Stimulated activated CD8-positive, alpha-beta memory T cell treated with anti-CD3 and anti-CD28 coated beads, Interleukin-4, amount 100 ng/mL, for 24 hours (primary cell): ENCODE measurements around the gene PRICKLE4.

Experiments used
- DNase-seq: peaks from one replicate; pipeline ENCODE4 v3.0.0-alpha.2; 2020; ENCODE audit warnings: low read depth

Gene PRICKLE4

GRCh38 chr6:41771058-41771983, 9.3 kb upstream of the PRICKLE4 start:
- no peak for DNase-seq

DNA sequence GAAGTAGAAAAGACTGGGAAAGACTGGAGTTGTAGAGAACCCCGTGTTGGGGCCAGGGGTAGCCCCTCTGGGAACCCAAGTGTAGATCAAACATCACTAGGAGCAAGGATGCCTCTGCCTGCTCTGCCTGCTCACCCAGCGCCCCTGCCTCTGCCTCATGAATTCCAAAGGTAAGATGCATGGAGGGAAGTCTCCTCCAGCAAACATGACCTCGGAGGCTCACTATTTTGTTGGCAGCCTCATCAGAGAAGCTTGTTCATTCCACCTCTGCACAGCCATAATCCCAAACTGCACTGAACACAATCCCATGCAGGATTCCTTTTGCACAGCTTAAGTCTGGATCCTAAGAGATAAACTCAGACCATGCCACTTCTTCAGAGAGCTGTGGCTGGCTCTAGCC, 5.7 kb upstream of the PRICKLE4 start:
- DNase-seq, result no peak

DNA sequence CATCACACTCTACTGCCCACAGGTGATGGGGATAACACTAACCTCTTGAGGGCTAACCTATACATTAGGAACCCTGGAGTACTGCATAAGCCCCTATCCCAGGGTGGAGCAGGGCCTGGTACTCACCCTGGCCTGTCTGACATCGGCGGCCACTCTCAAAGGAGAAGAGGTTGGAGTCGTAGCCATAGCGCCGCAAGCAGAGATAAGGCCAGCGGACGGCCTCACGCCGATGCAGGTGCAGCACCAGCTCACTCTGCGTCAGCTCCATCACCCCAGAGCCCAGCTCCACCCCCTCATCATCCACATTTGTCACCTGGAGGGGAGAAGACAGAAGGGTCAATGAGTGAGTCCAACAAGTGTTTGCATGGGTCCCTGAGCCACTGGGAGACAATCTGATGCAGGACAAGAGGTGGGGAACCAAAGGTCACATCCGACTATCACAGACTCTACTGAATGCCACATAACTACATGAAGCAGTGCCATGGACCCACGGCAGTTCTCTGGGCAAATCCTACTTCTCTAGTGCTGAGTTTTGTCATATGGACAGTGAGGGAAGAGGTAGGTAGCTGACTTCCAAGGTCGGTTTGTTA, 5.2 kb upstream of the PRICKLE4 start:
- DNase-seq, result no peak

- DNase-seq, result no peak
Observed at GRCh38 chr6:41777551-41778285, 2.9 kb upstream of the PRICKLE4 start.

DNA sequence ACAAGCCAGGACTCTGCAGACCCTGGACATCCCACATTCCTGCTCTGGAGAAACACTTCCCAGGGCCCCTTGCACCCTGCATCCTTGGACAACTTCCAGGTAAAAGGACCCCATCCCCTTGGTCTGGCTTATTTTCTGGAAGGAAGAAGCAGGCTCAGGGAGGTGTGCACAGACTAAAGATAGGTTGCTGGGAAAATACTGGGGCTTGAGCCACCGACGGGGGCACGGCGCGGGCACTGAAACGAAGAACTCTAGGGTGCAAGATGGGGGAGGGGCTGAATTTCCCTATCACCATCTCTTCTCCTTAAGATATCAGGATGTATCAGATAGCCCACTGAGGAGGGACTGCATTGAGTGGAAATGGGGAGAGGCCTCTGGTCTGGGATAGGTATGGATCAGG, 1.7 kb upstream of the PRICKLE4 start:
- DNase-seq, result no peak

DNA sequence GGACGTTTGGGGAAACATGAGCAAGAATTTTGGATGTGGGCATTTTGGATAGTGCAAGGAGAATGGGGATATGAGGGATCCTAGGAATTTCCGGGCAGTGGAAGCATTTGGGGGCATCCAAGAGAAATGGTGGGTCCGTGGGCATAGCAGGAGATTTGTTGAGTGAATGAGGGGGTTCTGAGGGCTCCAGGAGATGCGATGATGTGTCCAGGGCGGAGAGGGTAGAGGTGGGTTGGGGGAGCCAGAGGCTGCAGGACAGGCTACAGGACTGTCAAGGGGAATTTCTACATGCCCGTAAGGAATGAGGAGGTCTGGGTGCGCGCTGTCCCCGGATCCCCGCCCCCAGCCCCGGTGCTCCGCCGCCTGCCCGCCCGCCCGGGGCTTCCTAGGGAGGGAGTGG, 1.2 kb upstream of the PRICKLE4 start:
- DNase-seq, result no peak

GRCh38 chr6:41779788-41780550, 613 bp upstream of the PRICKLE4 start, which contains the start of gene FRS3:
FRS3 (minus strand) TSS chr6:41779900; CDS start chr6:41776987, 2,913 bp downstream.
- DNase-seq, result peak; percentile 99

- DNase-seq, result no peak
Observed at GRCh38 chr6:41781366-41781730, 766 bp downstream of the PRICKLE4 start.

- DNase-seq, result no peak
Observed at GRCh38 chr6:41783106-41783780, 2.7 kb downstream of the PRICKLE4 start.

GRCh38 chr6:41784581-41785171, 4.1 kb downstream of the PRICKLE4 start:
- DNase-seq, result no peak

DNA sequence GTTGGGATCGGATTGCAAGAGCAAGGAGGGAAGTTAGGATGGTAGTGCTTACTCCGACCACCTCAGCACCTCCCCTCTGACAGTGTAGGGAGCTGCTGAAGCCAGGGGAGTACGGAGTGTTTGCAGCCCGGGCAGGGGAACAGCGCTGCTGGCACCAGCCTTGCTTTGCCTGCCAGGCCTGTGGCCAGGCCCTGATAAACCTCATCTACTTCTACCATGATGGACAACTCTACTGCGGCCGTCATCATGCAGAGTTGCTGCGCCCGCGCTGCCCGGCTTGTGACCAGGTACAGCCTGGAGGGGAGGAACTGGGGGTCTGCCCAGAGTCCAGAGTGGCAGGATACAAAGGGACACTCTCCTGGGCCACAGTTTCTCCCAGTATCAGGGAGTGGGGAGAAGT, 4.7 kb downstream of the PRICKLE4 start:
- DNase-seq, result no peak

GRCh38 chr6:41785689-41786450, 5.3 kb downstream of the PRICKLE4 start:
- DNase-seq, result no peak

DNA sequence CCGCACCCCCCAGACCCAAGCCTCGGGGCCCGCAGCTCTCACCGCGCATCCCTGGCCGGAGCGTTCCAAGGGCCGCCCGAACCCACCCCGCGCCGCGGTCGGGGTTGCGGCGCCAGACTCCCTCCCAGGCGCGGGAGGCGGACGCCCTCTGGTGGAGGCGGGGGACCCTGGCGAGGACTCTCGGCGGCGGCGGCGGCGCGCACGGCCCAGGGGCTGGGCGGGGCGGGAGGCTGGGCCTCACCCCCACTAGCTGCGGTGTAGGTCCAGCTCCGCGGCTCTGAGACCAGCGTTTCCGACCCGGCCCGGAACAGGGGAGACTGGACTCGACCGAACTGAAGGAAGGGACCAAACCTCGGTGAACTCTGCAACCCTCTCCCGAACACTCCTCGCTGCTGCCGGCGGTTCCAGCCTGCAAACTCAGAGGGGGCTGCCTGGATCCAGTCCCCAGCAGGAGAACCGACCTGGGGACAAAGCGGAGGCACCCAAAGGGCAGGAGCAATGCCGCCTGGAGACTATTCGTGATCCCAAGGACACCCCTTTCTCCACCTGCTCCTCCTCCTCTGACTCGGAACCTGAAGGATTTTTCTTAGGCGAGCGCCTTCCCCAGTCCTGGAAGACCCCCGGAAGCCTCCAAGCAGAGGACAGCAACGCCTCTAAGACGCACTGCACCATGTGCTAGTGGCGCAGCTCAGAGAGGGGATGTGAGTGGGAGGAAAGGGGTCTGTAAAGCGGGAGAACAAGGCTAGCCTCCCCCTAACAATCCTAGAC, 6.1 kb downstream of the PRICKLE4 start:
- DNase-seq, result peak; percentile 85

DNA sequence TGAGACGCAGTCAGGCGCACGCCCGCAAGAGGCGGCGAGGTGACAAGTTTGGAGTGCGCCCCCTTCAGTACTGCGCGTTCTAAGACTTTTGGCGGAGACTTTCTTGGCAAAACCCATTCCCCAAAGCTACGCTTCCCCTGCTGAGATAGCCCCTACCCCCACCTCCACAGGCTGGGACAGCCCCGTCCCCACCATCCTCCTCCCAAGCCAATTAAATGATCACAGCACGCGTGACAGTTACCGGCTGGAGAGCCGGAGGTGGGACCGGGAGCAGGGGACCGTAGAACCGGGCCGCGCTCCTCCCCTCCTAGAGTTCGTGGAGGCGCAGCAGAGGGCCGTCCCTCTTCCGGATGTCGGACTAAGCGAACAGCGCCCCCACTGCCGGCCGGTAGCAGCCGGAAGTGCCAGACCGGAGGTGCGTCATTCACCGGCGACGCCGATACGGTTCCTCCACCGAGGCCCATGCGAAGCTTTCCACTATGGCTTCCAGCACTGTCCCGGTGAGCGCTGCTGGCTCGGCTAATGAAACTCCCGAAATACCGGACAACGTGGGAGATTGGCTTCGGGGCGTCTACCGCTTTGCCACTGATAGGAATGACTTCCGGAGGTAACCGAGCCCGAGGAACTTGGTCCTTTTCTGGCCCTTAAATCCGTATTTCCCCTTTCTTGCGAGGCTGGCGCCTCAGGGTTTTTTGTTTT, 6.8 kb downstream of the PRICKLE4 start, which contains the start of gene TOMM6:
TOMM6 (plus strand) TSS at position 476 of the 699 bp plus-strand sequence; CDS start at position 480, 4 bp downstream.
- peak; percentile 92 for DNase-seq

- no peak for DNase-seq
Observed at GRCh38 chr6:41789390-41789724, 8.8 kb downstream of the PRICKLE4 start.

GRCh38 chr6:41790045-41790444, 9.5 kb downstream of the PRICKLE4 start:
- no peak for DNase-seq

GRCh38 chr6:41791305-41791704, 10.7 kb downstream of the PRICKLE4 start:
- no peak for DNase-seq

DNA sequence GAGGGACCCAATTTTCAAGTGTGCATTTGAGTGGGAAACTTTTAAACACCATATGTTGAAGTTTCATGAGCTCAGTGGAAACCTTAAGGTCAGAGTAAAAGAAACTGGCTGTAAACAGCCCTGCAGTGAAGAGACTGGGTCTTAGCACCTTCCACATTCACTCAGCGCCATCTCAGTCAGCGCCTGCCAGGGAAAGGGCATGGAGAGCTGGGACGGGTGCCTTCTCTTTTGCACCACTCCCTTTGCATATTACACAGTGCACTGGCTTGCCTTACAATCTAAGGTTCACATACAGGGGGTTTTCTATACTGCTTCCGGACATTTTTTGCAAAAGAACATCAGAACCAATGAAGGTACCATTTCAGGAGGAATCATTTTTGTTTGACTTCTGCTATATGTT, 11.4 kb downstream of the PRICKLE4 start:
- no peak for DNase-seq

GRCh38 chr6:41796474-41796873, 15.9 kb downstream of the PRICKLE4 start:
- no peak for DNase-seq
